ENCODE results near the gene RESP18.

RESP18 gene

GRCh38 chr2:219332542-219332941 lies at the start of gene RESP18:
Gene RESP18 (minus strand): TSS chr2:219332744.
- no peak for DNase-seq (ENCODE audit: low read depth in 3 of 3)

DNA sequence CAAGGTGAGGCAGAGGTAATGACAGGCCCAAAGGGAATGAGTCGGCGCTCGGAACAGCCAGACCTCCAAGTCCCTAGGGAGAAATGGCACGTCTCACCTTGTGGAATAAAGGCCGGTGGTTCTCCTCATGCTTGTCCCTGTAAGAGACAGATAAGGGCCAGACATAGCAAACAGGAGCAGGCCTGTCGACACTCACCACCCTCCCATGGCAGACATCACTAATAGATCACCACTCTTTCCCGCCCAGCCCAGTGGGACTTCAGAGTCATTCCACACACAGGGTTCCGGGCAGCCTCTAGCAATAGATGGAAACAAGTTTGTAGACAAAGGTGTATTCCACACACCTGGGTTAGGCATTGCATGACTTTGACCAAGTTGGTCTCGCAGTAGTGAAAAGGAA lies 48.9 kb upstream of the RESP18 start:
- DNase-seq (ENCODE audit: low read depth in 3 of 3), result no peak

DNA sequence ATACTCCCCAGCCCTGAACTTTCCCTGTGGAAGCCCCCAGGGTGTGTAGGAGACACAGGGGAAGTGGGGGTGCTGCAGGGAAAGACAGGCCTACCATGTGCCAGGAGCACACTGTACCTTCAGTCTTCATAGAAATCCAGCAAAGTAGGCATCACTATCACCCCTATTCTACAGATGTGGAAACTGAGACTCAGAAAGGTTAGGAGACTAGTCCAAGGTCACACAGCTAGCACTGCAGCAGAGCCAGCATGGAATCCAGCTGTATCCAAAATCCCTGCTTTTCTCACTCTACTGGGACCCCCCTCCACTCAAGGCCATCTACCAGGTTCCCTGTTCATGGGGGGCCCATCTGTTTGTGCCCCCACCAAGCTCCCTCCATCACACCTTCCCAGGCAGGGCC lies 48.4 kb upstream of the RESP18 start:
- DNase-seq (ENCODE audit: low read depth in 3 of 3), result no peak

DNA sequence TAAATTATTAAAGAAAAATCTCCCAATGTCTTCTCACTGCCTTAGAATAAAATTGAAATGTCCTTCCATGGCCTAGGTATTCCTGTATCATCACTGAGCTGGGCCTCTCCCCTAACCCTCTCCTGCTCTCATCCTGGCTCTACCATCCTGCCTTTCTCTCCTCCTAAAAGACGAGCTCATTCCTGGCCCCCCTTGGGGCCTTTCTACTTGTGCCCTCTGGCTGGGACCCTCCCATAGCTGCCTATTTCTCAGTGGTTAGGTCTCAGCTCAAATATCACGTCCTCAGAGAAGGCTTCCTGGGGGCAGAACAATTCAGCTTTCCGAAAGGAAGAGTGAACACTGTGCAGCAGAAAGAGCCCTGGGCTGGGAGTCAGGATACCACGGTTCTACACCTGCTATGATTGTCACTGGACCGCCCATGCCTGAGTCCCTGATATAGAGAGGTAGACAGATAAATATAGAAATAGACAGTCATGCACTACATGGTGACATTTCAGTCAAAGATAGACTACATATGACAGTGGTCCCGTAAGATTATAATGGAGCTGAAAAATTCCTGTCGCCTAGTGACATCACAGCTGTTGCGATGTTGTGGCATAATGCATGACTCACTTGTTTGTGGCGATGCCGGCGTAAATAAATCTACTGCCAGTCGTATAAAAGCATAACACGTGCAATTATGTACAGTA lies 45.8 kb upstream of the RESP18 start:
- DNase-seq (ENCODE audit: low read depth in 3 of 3), result no peak

- DNase-seq (ENCODE audit: low read depth in 3 of 3), result no peak
Measured at GRCh38 chr2:219369447-219369861, 36.9 kb upstream of the RESP18 start.

GRCh38 chr2:219368690-219369191 lies 36.2 kb upstream of the RESP18 start:
- no peak for DNase-seq (ENCODE audit: low read depth in 3 of 3)

GRCh38 chr2:219362524-219363164 lies 30.1 kb upstream of the RESP18 start:
- no peak for DNase-seq (ENCODE audit: low read depth in 3 of 3)

DNA sequence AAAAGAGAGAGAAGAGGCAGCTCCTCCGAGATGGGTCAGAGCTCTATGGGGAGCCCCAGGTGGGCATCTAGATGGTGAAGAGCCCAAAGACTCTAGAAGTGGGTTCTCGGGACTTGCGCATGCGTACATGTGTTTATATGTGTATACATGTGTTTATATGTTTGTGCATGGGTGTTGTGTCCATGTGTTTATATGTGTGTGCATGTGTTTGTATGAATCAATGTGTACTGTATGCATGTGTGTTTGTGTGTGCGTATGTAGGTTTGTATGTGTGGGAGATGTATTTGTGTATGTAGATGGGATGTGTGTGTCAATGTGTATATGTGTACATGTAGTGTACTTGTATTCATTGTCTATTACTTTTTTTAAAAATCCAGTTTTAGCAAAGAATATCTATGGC lies 29.5 kb upstream of the RESP18 start:
- no peak for DNase-seq (ENCODE audit: low read depth in 3 of 3)

DNA sequence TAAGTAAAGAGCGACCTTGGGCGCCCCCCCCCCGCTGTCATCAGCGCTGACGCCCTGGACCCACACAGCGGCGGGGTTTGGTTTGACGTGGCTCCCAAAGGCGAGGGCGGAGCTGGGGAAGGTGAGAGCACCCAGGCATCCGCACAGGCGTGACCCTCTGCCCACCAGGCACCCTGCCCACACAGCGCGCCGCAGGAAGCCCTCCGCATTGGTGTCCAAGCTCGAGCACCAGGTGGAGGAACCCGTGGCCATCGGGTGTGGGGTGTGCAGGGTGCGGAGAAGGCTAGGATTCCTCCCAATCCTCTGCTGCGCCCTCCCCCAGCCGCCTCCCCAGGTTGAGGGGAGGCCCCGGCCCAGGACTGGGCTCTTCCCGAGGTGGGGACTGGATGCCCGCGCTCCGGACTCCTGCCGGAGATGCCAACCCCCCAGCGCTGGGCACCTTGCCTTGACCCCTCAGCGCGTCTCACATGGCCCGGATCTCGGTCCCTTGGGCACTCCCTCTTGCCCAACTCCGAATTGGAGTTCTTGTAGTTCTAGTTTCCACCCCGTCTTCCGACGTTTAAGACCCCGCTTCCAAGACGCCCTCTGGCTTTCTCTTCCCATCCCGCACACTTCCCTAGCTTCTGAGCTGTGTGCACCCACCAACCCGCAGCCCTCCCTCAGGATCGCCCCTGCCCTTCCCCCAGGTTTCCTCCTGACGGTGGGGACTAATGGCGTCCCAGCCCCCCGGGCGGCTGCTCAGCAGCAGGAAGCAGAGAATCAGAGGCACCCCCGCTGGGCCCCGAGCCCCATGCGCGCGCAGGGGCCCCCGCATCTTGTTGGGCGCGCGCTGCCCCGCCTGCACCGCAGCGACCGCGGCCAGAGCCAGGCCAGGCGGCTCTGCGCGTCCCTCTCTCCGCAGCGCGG lies 25.9 kb upstream of the RESP18 start:
- no peak for DNase-seq (ENCODE audit: low read depth in 3 of 3)

- no peak for DNase-seq (ENCODE audit: low read depth in 3 of 3)
Measured at GRCh38 chr2:219356834-219357233, 24.3 kb upstream of the RESP18 start.

GRCh38 chr2:219354582-219354981 lies 22.0 kb upstream of the RESP18 start:
- no peak for DNase-seq (ENCODE audit: low read depth in 3 of 3)

DNA sequence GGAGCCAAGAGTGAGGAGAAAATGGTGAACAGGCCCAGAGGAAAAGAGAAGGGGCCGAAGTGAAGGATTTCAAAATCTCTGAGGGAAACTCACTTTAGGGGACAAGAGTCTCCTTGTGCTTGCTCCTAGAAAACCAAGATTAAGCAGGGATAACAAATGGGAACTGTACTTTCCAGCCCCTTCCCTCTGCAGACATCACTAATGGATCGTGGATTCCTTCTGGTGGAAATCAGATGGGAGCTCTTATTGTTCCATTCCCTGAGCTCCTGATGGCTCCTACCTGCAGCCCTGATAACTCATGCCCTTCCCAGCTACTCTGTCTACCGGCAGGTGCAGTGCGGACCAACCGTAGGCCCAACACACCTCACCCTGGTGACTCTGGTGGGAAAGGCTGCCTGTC lies 20.6 kb upstream of the RESP18 start:
- DNase-seq (ENCODE audit: low read depth in 3 of 3), result no peak

DNA sequence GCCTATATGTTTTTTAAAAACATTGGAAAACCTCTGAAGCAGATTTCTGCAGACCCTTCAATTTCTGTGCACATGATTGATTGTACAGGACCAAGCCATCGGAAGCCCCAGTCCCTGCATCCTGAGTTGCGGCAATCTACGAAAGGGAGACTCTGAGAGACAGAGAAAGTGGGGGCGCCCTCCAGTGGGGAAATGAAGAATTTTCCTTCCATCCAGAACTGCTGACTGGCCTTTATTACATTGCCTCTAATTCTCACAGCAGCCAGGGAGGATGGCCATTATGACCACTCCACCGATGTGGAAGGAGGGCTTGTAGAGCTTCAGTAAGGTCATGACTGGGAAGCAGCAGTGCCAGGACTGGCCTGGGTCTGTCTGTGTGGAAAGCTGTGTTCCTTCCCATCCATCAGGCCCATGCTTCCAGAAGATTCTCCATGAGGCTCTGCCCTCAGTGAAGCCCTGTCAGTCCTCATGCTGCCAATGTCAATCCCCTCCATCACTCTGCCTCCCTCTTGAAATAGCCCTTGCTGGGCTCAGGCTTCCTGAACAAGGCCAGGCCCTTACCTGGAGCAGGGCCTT lies 20.0 kb upstream of the RESP18 start:
- peak; percentile 51 to 58 (median 51) for DNase-seq (ENCODE audit: low read depth in 3 of 3)

GRCh38 chr2:219350710-219351221 lies 18.2 kb upstream of the RESP18 start:
- DNase-seq (ENCODE audit: low read depth in 3 of 3), result no peak

DNA sequence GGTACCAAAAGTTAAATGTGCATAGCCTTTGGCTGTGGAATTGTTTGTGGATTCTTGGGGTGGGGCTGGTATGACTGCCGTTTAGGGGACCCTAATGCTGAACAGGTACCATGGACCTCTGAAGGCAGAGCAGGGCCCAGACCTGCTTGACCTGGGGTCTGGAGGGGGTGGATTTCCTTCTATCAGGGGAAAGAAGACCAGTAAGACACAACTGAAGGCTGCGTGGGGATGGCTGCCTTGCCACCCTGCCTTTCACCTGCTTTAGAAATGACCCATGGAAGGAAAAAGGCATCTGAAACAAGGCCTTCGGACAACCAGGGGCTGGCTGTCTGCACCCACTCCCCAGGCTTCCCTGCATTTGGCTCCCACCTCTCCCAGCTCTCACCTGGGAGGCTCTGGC lies 17.7 kb upstream of the RESP18 start:
- no peak for DNase-seq (ENCODE audit: low read depth in 3 of 3)

DNA sequence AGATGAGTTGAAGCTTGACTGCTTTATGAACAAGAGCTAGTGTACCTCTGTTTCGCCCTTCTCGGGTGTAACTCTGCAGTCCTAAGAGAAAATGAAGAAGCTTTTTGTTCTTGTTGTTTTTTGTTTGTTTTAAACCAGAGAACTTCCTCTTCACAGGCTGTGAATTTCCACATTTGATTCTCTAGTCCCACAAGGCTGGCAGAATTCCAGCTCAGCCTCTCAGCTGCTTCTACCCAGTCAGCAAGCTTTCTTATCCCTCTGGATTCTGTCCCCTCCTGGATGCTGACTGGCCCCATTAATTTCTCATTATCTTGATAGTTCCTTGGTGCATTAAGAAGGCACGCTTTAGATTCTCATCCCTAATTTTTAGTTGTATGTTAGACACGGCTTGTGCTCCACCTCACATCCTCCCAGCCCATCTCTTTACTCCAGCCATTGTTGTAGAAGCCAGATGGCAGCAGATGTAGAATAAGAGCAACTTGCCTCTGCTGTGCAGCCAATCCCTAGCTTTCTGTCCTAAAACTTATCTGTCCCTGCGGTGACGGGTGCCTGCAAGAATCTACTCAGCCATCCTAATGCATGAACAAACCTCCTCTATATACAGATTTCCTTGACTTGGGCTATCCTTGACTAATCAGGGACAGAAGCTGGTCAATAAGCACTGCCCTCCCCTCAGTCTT lies 12.3 kb upstream of the RESP18 start:
- no peak for DNase-seq (ENCODE audit: low read depth in 3 of 3)

DNA sequence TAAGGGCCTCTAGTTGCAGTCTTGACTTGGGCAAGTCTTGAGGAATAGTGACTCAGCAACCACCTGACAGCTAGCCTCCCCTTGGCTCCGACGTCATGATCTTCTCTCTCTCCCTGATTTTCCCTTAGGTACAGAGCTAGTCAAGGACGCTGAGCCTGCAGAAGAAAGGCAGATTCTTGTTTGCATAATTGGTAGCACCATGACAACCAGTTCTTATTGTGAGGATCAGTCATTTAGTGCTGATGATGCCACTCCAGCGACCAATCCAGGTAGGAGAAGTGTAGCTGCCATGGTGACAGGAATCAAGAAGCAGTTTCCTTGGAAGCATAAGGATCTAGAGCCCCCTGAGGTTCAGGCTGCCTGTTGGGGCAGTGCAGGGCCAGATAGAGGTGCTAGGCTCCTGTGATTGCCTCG lies 2.8 kb upstream of the RESP18 start:
- no peak for DNase-seq (ENCODE audit: low read depth in 3 of 3)

DNA sequence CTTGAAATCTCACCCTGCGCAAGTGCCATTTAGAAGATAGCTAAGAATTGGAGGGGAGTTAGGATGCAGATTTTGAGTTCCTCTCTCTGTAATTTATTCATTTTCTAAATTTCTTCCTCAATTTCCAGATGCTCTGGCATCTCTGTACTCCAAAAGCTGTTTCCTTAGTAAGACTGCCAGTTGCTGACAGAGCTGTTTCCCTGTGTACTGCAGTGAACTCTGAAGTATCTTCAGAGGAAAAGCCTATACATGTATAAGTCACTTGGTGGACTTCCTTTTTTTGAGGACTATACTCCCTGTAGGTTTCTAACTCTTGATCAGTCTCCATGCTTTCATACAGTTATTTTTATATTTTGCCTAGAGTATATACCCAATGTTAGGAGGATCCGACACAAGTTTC lies 1.5 kb upstream of the RESP18 start:
- DNase-seq (ENCODE audit: low read depth in 3 of 3), result no peak

- DNase-seq (ENCODE audit: low read depth in 3 of 3), result no peak
Measured at GRCh38 chr2:219331560-219332213, 857 bp downstream of the RESP18 start.

GRCh38 chr2:219327719-219328118 lies 4.8 kb downstream of the RESP18 start:
- no peak for DNase-seq (ENCODE audit: low read depth in 3 of 3)

All from stimulated activated CD4-positive, alpha-beta T cell treated with anti-CD3 and anti-CD28 coated beads, TNF-alpha, amount 100 ng/mL, for 48 hours (primary cell).